ENCODE measurements around the gene PTPRF. TPM values are rescaled to one million over a fixed set of nuclear protein-coding genes. Genes with fewer than 3 reads are reported as not detected.

PTPRF gene
- total RNA-seq, 1 donor, result 42.7 TPM

- TF ChIP-seq CTCF (IDR thresholded peaks at IDR 0.05; ENCODE audit: insufficient read depth, low read depth, low read length), result no peak
Measured at GRCh38 chr1:43512681-43513080, 18.0 kb upstream of the PTPRF start.

GRCh38 chr1:43513471-43514173 lies 17.1 kb upstream of the PTPRF start:
- DNase-seq (ENCODE audit: low read depth), result no peak
- no peak overlapping the region for H3K4me3 ChIP-seq (ENCODE audit: low read depth, low read length)
- no peak for TF ChIP-seq CTCF (IDR thresholded peaks at IDR 0.05; ENCODE audit: insufficient read depth, low read depth, low read length)

More at GRCh38 chr1:43512681-43513080, 18.0 kb upstream of the PTPRF start:
- no peak overlapping the region for H3K4me3 ChIP-seq (ENCODE audit: low read depth, low read length)
- no peak for DNase-seq (ENCODE audit: low read depth)

- no peak overlapping the region for H3K4me3 ChIP-seq (ENCODE audit: low read depth, low read length)
- DNase-seq (ENCODE audit: low read depth), result no peak
- TF ChIP-seq CTCF (IDR thresholded peaks at IDR 0.05; ENCODE audit: insufficient read depth, low read depth, low read length), result no peak
Measured at GRCh38 chr1:43518935-43519686, 11.6 kb upstream of the PTPRF start.

- no peak for DNase-seq (ENCODE audit: low read depth)
- TF ChIP-seq CTCF (IDR thresholded peaks at IDR 0.05; ENCODE audit: insufficient read depth, low read depth, low read length), result no peak
- H3K4me3 ChIP-seq (ENCODE audit: low read depth, low read length), result no peak overlapping the region
Measured at GRCh38 chr1:43520100-43520778, 10.4 kb upstream of the PTPRF start.

GRCh38 chr1:43521078-43521477 lies 9.6 kb upstream of the PTPRF start:
- no peak for TF ChIP-seq CTCF (IDR thresholded peaks at IDR 0.05; ENCODE audit: insufficient read depth, low read depth, low read length)
- DNase-seq (ENCODE audit: low read depth), result no peak
- no peak overlapping the region for H3K4me3 ChIP-seq (ENCODE audit: low read depth, low read length)

- DNase-seq (ENCODE audit: low read depth), result no peak
- TF ChIP-seq CTCF (IDR thresholded peaks at IDR 0.05; ENCODE audit: insufficient read depth, low read depth, low read length), result no peak
Measured at GRCh38 chr1:43521756-43522155, 8.9 kb upstream of the PTPRF start.

More at GRCh38 chr1:43521756-43522155, 8.9 kb upstream of the PTPRF start:
- H3K4me3 ChIP-seq (ENCODE audit: low read depth, low read length), result no peak overlapping the region
